OCI-LY3 (cell line): ENCODE results near the gene TAF4.

ENCODE experiments used
- H2AFZ ChIP-seq: fragments of 200-600, 300-600 bp; shearing (Covaris generic); 2 replicates; pipeline ENCODE4 v1.6.0; 2014; ENCODE audit warnings: antibody characterized with exemption, low read depth, low read length
- H3K27ac ChIP-seq: fragments of 200-600, 300-600 bp; sonication (generic); 2 replicates; pipeline ENCODE4 v1.5.1; 2014; ENCODE audit warnings: mild to moderate bottlenecking, low read length, moderate library complexity, mixed read lengths
- H3K27me3 ChIP-seq: fragments of 200-600, 300-600 bp; sonication (generic); 2 replicates; pipeline ENCODE4 v1.6.1; 2014; ENCODE audit warnings: low read depth, low read length, mixed read lengths
- H3K36me3 ChIP-seq: fragments of 200-600, 300-600 bp; sonication (generic); replicated peaks from 2 replicates; pipeline ENCODE3; 2014; ENCODE audit warnings: low read depth, low read length, mixed read lengths
- H3K4me1 ChIP-seq: fragments of 300-600, 200-600 bp; sonication (generic); 2 replicates; pipeline ENCODE4 v1.6.1; 2014; ENCODE audit warnings: low read length, mixed read lengths
- H3K4me2 ChIP-seq: fragments of 200-600, 300-600 bp; sonication (generic); 2 replicates; pipeline ENCODE4 v1.6.1; 2014; ENCODE audit warnings: low read length, mixed read lengths
- H3K4me3 ChIP-seq: fragments of 300-600, 200-600 bp; sonication (generic); 2 replicates; pipeline ENCODE4 v1.5.1; 2014; ENCODE audit warnings: antibody characterized with exemption, mild to moderate bottlenecking, low read length, moderate library complexity
- H3K79me2 ChIP-seq: fragments of 300-600, 200-600 bp; shearing (Covaris generic); 2 replicates; pipeline ENCODE4 v1.6.1; 2014; ENCODE audit warnings: mild to moderate bottlenecking, low read length, mixed read lengths
- H3K9ac ChIP-seq: fragments of 300-600, 200-600 bp; shearing (Covaris generic); 2 replicates; pipeline ENCODE4 v1.6.0; 2014; ENCODE audit warnings: mild to moderate bottlenecking, low read length, moderate library complexity
- H3K9me3 ChIP-seq: fragments of 200-600, 300-600 bp; shearing (Covaris generic); 2 replicates; pipeline ENCODE4 v1.6.1; 2014; ENCODE audit warnings: low read length, mixed read lengths; ENCODE audit not compliant: insufficient read depth
- H4K20me1 ChIP-seq: fragments of 200-600, 300-600 bp; sonication (generic); 2 replicates; pipeline ENCODE4 v1.6.1; 2016; ENCODE audit warnings: low read length, mixed read lengths; ENCODE audit not compliant: insufficient read depth
- CTCF ChIP-seq: fragments of 200-600, 300-600 bp; sonication (generic); IDR thresholded peaks from 2 replicates; pipeline ENCODE4 v1.5.1; 2014; ENCODE audit warnings: antibody characterized with exemption, low read length, low read depth
- EZH2phosphoT487 ChIP-seq: fragments of 200-600 bp; shearing (Covaris generic); IDR thresholded peaks from 2 replicates; pipeline ENCODE4 v1.6.1; 2018; ENCODE audit warnings: antibody characterized with exemption, mixed run types, low read depth

TAF4 gene

GRCh38 chr20:62043131-62043914 lies 22.4 kb downstream of the TAF4 start:
- no peak overlapping the region for H3K4me3 ChIP-seq

GRCh38 chr20:62042025-62042820 lies 23.5 kb downstream of the TAF4 start:
- Histone ChIP-seq H3K9me3 (no peaks in the 10 kb centered on the region), H3K36me3 (peaks cover 4% of the 10 kb centered on the region), H3K27me3 (no peaks in the 10 kb centered on the region), H3K4me2 (no peak overlapping the region), H4K20me1 (peaks cover 70% of the 10 kb centered on the region), H3K4me3 (no peak overlapping the region), H3K27ac (no peak overlapping the region), H3K4me1 (peaks cover 9% of the 10 kb centered on the region), H3K79me2 (peaks cover 99% of the 10 kb centered on the region), H2AFZ (no peak overlapping the region), H3K9ac (no peak overlapping the region)
- TF ChIP-seq CTCF (no peak), EZH2phosphoT487 (no peak)

More at GRCh38 chr20:62043131-62043914, 22.4 kb downstream of the TAF4 start:
- H3K79me2 ChIP-seq: peaks cover 100% of the 10 kb centered on the region
- H3K9ac ChIP-seq: no peak overlapping the region
- no peak overlapping the region for H3K4me2 ChIP-seq
- H3K27ac ChIP-seq: no peak overlapping the region
- TF ChIP-seq CTCF (no peak), EZH2phosphoT487 (no peak)
- H2AFZ ChIP-seq: no peak overlapping the region
- H3K4me1 ChIP-seq: peaks cover 9% of the 10 kb centered on the region
- H4K20me1 ChIP-seq: peaks cover 77% of the 10 kb centered on the region
- H3K36me3 ChIP-seq: no peaks in the 10 kb centered on the region
- H3K9me3 ChIP-seq: no peaks in the 10 kb centered on the region
- no peaks in the 10 kb centered on the region for H3K27me3 ChIP-seq

- H3K27ac ChIP-seq: no peak overlapping the region
- no peaks in the 10 kb centered on the region for H3K27me3 ChIP-seq
- H3K79me2 ChIP-seq: peaks cover 99% of the 10 kb centered on the region
- H3K4me1 ChIP-seq: peaks cover 9% of the 10 kb centered on the region
- H3K36me3 ChIP-seq: peaks cover 4% of the 10 kb centered on the region
- no peak overlapping the region for H3K4me2 ChIP-seq
- H3K9ac ChIP-seq: no peak overlapping the region
- H3K9me3 ChIP-seq: no peaks in the 10 kb centered on the region
- peaks cover 61% of the 10 kb centered on the region for H4K20me1 ChIP-seq
- H3K4me3 ChIP-seq: no peak overlapping the region
- no peak for TF ChIP-seq CTCF
- no peak for TF ChIP-seq EZH2phosphoT487
- H2AFZ ChIP-seq: no peak overlapping the region
These were observed 24.7 kb downstream of the TAF4 start for GRCh38 chr20:62040933-62041332.

GRCh38 chr20:62040381-62040922 lies 25.2 kb downstream of the TAF4 start:
- Histone ChIP-seq H3K27ac (no peak overlapping the region), H3K79me2 (peaks cover 98% of the 10 kb centered on the region), H3K27me3 (no peaks in the 10 kb centered on the region), H3K4me1 (peaks cover 9% of the 10 kb centered on the region), H3K9me3 (no peaks in the 10 kb centered on the region), H3K36me3 (peaks cover 4% of the 10 kb centered on the region), H3K9ac (no peak overlapping the region), H2AFZ (no peak overlapping the region), H3K4me2 (no peak overlapping the region), H3K4me3 (no peak overlapping the region), H4K20me1 (peaks cover 61% of the 10 kb centered on the region)
- TF ChIP-seq EZH2phosphoT487: no peak
- TF ChIP-seq CTCF: no peak
